ENCODE results near the gene CDCP1.
A peak's percentile ranks its signal among the peaks of the same experiment; 100 is the strongest.

CDCP1 gene

GRCh38 chr3:45140141-45140769, 5.9 kb downstream of the CDCP1 start:
- FAIRE-seq = no peak

GRCh38 chr3:45139372-45140140, 6.6 kb downstream of the CDCP1 start:
- FAIRE-seq = no peak
- no peak for DNase-seq (ENCODE audit: extremely low spot score, insufficient read length, low read depth)

More at GRCh38 chr3:45140141-45140769, 5.9 kb downstream of the CDCP1 start:
- DNase-seq (ENCODE audit: extremely low spot score, insufficient read length, low read depth) = no peak

- no peak for DNase-seq (ENCODE audit: extremely low spot score, insufficient read length, low read depth)
- no peak for FAIRE-seq
Measured at GRCh38 chr3:45137656-45138181, 8.5 kb downstream of the CDCP1 start.

GRCh38 chr3:45135959-45136358, 10.2 kb downstream of the CDCP1 start:
- FAIRE-seq = no peak
- no peak for DNase-seq (ENCODE audit: extremely low spot score, insufficient read length, low read depth)

GRCh38 chr3:45134758-45135521, 11.2 kb downstream of the CDCP1 start:
- DNase-seq (ENCODE audit: extremely low spot score, insufficient read length, low read depth) (no peak), FAIRE-seq (no peak)

- no peak for FAIRE-seq
- DNase-seq (ENCODE audit: extremely low spot score, insufficient read length, low read depth) = no peak
Measured at GRCh38 chr3:45132568-45133211, 13.5 kb downstream of the CDCP1 start.

- FAIRE-seq (no peak), DNase-seq (ENCODE audit: extremely low spot score, insufficient read length, low read depth) (no peak)
Measured at GRCh38 chr3:45131201-45131600, 15.0 kb downstream of the CDCP1 start.

GRCh38 chr3:45130476-45130875, 15.7 kb downstream of the CDCP1 start:
- FAIRE-seq = no peak

GRCh38 chr3:45128950-45129349, 17.2 kb downstream of the CDCP1 start:
- DNase-seq (ENCODE audit: extremely low spot score, insufficient read length, low read depth) = no peak
- no peak for FAIRE-seq

More at GRCh38 chr3:45130476-45130875, 15.7 kb downstream of the CDCP1 start:
- no peak for DNase-seq (ENCODE audit: extremely low spot score, insufficient read length, low read depth)

- DNase-seq (ENCODE audit: extremely low spot score, insufficient read length, low read depth) = no peak
- FAIRE-seq = no peak
Measured at GRCh38 chr3:45127130-45127822, 18.9 kb downstream of the CDCP1 start.

GRCh38 chr3:45126730-45127129, 19.4 kb downstream of the CDCP1 start:
- no peak for FAIRE-seq
- no peak for DNase-seq (ENCODE audit: extremely low spot score, insufficient read length, low read depth)

GRCh38 chr3:45125550-45126026, 20.6 kb downstream of the CDCP1 start:
- FAIRE-seq (no peak), DNase-seq (ENCODE audit: extremely low spot score, insufficient read length, low read depth) (no peak)

- FAIRE-seq = no peak
- DNase-seq (ENCODE audit: extremely low spot score, insufficient read length, low read depth) = no peak
Measured at GRCh38 chr3:45124956-45125355, 21.2 kb downstream of the CDCP1 start.

GRCh38 chr3:45124352-45124751, 21.8 kb downstream of the CDCP1 start:
- DNase-seq (ENCODE audit: extremely low spot score, insufficient read length, low read depth) = no peak
- FAIRE-seq = peak; percentile 29

- FAIRE-seq = no peak
- DNase-seq (ENCODE audit: extremely low spot score, insufficient read length, low read depth) = no peak
Measured at GRCh38 chr3:45123581-45124269, 22.5 kb downstream of the CDCP1 start.

- FAIRE-seq (peak; percentile 94), DNase-seq (ENCODE audit: extremely low spot score, insufficient read length, low read depth) (peak; percentile 43)
Measured at GRCh38 chr3:45123030-45123429, 23.1 kb downstream of the CDCP1 start.

- FAIRE-seq = no peak
- DNase-seq (ENCODE audit: extremely low spot score, insufficient read length, low read depth) = no peak
Measured at GRCh38 chr3:45120359-45121158, 25.6 kb downstream of the CDCP1 start.

GRCh38 chr3:45119824-45120358, 26.3 kb downstream of the CDCP1 start:
- no peak for FAIRE-seq
- DNase-seq (ENCODE audit: extremely low spot score, insufficient read length, low read depth) = no peak

All from GM18507 (cell line).